ENCODE data around the gene TRPV6. TPM values are rescaled to one million over a fixed set of nuclear protein-coding genes. Genes with fewer than 3 reads are reported as not detected.

TRPV6 gene
- total RNA-seq, 1 donor from 2014 or later: 7.6 TPM

DNA sequence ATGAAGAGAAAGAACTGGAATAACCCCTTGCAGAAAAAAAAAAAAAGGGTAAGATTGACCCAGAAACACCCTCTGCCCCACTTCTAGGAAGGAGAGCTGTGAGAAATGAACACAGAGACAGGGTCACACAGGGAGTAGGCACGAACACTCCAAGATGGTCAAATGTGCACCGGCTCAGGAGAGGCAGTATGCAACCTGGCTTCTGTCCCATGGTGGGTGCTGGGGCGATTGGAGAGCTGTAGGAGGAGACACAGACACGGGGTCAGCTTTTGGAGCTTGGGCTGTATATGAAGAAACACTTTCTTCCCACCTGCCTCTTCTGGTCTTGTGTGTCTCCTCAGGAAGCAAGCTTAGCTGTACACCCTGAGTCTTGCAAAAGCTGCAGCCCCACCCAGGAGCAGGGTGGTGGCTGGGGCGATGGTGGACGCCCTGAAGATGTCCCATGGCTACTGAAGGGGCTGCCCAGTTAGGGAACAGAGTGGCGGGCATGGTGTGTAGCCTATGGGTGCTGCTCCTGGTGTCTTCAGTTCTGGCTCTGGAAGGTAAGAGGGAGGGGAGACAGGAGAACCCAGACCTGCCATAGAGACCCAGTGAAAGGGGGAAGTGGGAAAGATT is 22.7 kb downstream of the TRPV6 start:
- Histone ChIP-seq H3K4me3 (ENCODE audit: low read depth, low read length) (no peak overlapping the region), H3K36me3 (ENCODE audit: control insufficient read depth, insufficient read depth, low read length) (no peaks in the 10 kb centered on the region), H3K27me3 (ENCODE audit: control insufficient read depth, insufficient read depth, low read length) (no peaks in the 10 kb centered on the region)
- TF ChIP-seq, protein P1, sequence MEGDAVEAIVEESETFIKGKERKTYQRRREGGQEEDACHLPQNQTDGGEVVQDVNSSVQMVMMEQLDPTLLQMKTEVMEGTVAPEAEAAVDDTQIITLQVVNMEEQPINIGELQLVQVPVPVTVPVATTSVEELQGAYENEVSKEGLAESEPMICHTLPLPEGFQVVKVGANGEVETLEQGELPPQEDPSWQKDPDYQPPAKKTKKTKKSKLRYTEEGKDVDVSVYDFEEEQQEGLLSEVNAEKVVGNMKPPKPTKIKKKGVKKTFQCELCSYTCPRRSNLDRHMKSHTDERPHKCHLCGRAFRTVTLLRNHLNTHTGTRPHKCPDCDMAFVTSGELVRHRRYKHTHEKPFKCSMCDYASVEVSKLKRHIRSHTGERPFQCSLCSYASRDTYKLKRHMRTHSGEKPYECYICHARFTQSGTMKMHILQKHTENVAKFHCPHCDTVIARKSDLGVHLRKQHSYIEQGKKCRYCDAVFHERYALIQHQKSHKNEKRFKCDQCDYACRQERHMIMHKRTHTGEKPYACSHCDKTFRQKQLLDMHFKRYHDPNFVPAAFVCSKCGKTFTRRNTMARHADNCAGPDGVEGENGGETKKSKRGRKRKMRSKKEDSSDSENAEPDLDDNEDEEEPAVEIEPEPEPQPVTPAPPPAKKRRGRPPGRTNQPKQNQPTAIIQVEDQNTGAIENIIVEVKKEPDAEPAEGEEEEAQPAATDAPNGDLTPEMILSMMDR (IDR thresholded peaks at IDR 0.05; ENCODE audit: insufficient read depth, low read length, poor library complexity, severe bottlenecking): no peak
- DNase-seq (ENCODE audit: low read depth): no peak

DNA sequence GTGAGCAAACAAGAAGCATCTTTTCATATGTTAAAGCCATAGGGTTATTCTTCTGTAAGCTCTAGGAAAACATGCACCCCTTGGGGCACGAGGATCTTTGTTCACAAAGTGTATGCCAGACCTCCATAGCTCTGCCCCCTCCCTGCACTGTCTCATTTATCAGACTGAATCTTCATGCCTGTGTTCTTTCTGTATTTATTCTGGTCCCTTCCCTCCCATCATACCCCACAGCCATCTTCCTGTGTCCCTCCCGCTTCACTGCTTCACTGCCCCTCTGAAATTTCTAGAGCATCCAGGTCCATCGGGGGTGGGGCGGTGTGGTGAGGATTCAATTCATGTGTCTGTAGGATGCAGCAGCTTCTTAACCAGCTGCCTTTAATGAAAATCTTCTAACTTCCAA is 23.2 kb downstream of the TRPV6 start:
- TF ChIP-seq, protein P1 (IDR thresholded peaks at IDR 0.05; ENCODE audit: insufficient read depth, low read length, poor library complexity, severe bottlenecking): no peak
- no peaks in the 10 kb centered on the region for H3K36me3 ChIP-seq (ENCODE audit: control insufficient read depth, insufficient read depth, low read length)
- H3K4me3 ChIP-seq (ENCODE audit: low read depth, low read length): no peak overlapping the region
- no peak for DNase-seq (ENCODE audit: low read depth)
- no peaks in the 10 kb centered on the region for H3K27me3 ChIP-seq (ENCODE audit: control insufficient read depth, insufficient read depth, low read length)

DNA sequence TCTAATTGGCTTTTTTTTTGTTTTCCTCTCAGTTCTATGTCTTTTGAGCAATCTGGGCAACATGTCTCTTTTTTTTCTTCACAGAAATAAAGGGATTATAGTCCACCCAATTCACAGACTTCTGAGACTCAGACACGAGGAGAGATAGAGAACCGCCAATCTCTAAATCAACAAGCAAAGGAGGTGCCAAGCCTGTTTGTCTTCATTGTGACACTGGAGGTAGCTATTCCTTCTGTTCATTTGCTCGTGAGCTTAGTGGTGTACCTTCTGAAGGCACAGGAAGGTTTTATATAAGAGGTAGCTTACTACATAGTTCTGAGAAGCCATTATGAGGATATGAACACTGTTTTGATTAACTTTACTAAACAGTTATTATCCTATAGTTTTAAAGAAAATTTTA is 24.6 kb downstream of the TRPV6 start:
- H3K36me3 ChIP-seq (ENCODE audit: control insufficient read depth, insufficient read depth, low read length): no peaks in the 10 kb centered on the region
- TF ChIP-seq, protein P1 (IDR thresholded peaks at IDR 0.05; ENCODE audit: insufficient read depth, low read length, poor library complexity, severe bottlenecking): no peak
- DNase-seq (ENCODE audit: low read depth): no peak
- no peak overlapping the region for H3K4me3 ChIP-seq (ENCODE audit: low read depth, low read length)
- H3K27me3 ChIP-seq (ENCODE audit: control insufficient read depth, insufficient read depth, low read length): no peaks in the 10 kb centered on the region

DNA sequence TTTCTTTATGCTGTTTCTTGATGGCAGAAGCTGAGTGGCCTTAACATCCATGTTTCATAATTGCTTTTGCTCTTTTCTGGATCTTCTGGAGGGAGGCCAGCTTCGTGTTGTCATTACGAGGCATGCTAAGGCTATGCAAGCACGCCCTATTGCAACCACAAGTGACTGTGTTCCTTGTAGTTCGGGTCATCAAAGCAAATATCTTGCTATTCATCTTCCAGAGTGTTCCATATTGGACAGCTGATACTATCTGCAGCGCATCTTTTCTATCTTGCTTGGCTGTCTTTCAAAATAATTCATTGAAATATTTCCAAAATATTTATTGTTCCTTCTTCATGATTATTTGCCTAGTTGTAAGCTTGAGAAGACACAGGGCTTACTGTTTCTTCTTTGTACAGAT is 25.7 kb downstream of the TRPV6 start:
- DNase-seq (ENCODE audit: low read depth): no peak
- H3K27me3 ChIP-seq (ENCODE audit: control insufficient read depth, insufficient read depth, low read length): peaks cover 5% of the 10 kb centered on the region
- H3K36me3 ChIP-seq (ENCODE audit: control insufficient read depth, insufficient read depth, low read length): no peaks in the 10 kb centered on the region
- TF ChIP-seq, protein P1 (IDR thresholded peaks at IDR 0.05; ENCODE audit: insufficient read depth, low read length, poor library complexity, severe bottlenecking): no peak
- H3K4me3 ChIP-seq (ENCODE audit: low read depth, low read length): no peak overlapping the region

DNA sequence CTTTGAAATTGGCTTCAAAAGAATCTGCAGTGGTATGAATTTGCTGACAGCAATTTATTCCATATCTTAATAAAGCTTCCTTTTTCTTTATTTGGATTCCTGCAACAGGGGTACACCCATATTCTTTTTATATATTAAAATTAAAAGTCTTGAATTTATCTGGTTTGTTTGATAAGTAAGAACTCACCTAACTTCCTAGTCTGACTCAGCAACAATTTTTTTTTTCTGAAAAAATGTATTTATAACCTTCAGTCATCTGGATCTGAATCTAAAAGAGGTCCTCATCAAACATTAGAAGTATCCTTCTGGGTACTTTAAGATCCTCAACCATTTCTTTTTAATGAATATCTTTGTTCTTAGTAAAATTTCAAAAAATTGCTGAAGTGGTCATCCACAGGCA is 26.1 kb downstream of the TRPV6 start:
- TF ChIP-seq, protein P1 (IDR thresholded peaks at IDR 0.05; ENCODE audit: insufficient read depth, low read length, poor library complexity, severe bottlenecking): no peak
- DNase-seq (ENCODE audit: low read depth): no peak
- H3K36me3 ChIP-seq (ENCODE audit: control insufficient read depth, insufficient read depth, low read length): no peaks in the 10 kb centered on the region
- peaks cover 5% of the 10 kb centered on the region for H3K27me3 ChIP-seq (ENCODE audit: control insufficient read depth, insufficient read depth, low read length)
- no peak overlapping the region for H3K4me3 ChIP-seq (ENCODE audit: low read depth, low read length)

DNA sequence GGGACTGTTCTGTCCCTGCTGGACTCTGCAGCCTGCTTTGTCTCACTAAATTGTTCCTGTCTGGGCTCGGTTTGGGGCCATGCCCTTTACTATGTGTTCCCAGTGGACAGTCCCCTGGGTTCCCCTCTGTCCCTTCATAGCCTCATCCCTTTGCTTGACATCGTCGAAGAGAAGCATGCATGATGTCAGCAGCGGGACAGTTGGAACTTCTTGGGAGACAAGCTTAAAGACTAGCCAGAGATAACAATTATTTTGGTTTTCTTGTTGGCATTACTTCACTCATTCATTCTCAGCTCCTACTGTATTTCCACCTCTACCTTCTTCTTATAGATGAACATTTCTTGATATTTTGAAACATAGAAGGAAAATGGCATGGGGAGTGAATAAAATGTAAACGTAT is 27.9 kb downstream of the TRPV6 start:
- TF ChIP-seq, protein P1 (IDR thresholded peaks at IDR 0.05; ENCODE audit: insufficient read depth, low read length, poor library complexity, severe bottlenecking): no peak
- DNase-seq (ENCODE audit: low read depth): no peak
- Histone ChIP-seq H3K27me3 (ENCODE audit: control insufficient read depth, insufficient read depth, low read length) (peaks cover 5% of the 10 kb centered on the region), H3K4me3 (ENCODE audit: low read depth, low read length) (no peak overlapping the region), H3K36me3 (ENCODE audit: control insufficient read depth, insufficient read depth, low read length) (no peaks in the 10 kb centered on the region)
